Breast epithelium (tissue), 3 donors: ENCODE measurements around the gene MACROD2.

Source experiments
- CTCF ChIP-seq, 3 donors: fragments of 450-650 bp; IDR thresholded peaks; one replicate each; pipeline ENCODE4 v1.5.1; 2016 to 2017; ENCODE audit warnings: antibody characterized with exemption in 3 of 3, mild to moderate bottlenecking in 3 of 3, moderate library complexity in 3 of 3
- POLR2A ChIP-seq: fragments of 450-650 bp; IDR thresholded peaks from one replicate; pipeline ENCODE4 v1.6.1; 2016; ENCODE audit warnings: antibody characterized with exemption, mild to moderate bottlenecking, moderate library complexity
- POLR2AphosphoS5 ChIP-seq, 3 donors: sonication (generic); formaldehyde crosslinking; IDR thresholded peaks; one replicate each; pipeline ENCODE4 v1.6.1; 2017; ENCODE audit warnings: antibody characterized with exemption in 3 of 3

- TF ChIP-seq CTCF (IDR thresholded peaks at IDR 0.05), result no peak
- TF ChIP-seq POLR2A, result no peak
- TF ChIP-seq POLR2AphosphoS5 (IDR thresholded peaks at IDR 0.05), result no peak
These were observed 1962.8 kb downstream of the MACROD2 start for GRCh38 chr20:15958142-15958541.
